Peyer's patch (tissue), 4 donors: Measurements from ENCODE around the gene IKZF4.

Source experiments
- POLR2A ChIP-seq, 2 donors: fragments of 450-650 bp; IDR thresholded peaks; one replicate each; pipeline ENCODE4 v1.5.1; 2017; ENCODE audit warnings: antibody characterized with exemption in 2 of 2, mild to moderate bottlenecking in 2 of 2, moderate library complexity in 2 of 2
- TF ChIP-seq, protein P1 (sequence below), 6 experiments: fragments of 450-650 bp in 4 of 6; fragments of 200-600 bp in 2 of 6; sonication (generic) in 1 of 6; IDR thresholded peaks; one replicate each; pipeline ENCODE4 v1.5.1; 2017 to 2019; ENCODE audit warnings: antibody characterized with exemption in 6 of 6, mild to moderate bottlenecking in 3 of 6, moderate library complexity in 1 of 6

DNA sequence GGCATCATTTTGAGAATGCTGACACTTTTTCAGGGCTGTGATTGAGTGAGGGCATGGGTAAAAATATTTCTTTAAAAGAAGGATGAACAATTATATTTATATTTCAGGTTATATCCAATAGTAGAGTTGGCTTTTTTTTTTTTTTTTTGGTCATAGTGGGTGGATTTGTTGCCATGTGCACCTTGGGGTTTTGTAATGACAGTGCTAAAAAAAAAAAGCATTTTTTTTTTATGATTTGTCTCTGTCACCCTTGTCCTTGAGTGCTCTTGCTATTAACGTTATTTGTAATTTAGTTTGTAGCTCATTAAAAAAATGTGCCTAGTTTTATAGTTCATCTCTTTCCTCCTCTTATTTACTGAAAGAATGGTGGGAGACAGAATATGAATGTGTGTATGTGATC lies 48.4 kb upstream of the IKZF4 start:
- TF ChIP-seq POLR2A (IDR thresholded peaks at IDR 0.05): no peak
- TF ChIP-seq, protein P1, sequence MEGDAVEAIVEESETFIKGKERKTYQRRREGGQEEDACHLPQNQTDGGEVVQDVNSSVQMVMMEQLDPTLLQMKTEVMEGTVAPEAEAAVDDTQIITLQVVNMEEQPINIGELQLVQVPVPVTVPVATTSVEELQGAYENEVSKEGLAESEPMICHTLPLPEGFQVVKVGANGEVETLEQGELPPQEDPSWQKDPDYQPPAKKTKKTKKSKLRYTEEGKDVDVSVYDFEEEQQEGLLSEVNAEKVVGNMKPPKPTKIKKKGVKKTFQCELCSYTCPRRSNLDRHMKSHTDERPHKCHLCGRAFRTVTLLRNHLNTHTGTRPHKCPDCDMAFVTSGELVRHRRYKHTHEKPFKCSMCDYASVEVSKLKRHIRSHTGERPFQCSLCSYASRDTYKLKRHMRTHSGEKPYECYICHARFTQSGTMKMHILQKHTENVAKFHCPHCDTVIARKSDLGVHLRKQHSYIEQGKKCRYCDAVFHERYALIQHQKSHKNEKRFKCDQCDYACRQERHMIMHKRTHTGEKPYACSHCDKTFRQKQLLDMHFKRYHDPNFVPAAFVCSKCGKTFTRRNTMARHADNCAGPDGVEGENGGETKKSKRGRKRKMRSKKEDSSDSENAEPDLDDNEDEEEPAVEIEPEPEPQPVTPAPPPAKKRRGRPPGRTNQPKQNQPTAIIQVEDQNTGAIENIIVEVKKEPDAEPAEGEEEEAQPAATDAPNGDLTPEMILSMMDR (IDR thresholded peaks at IDR 0.05): no peak
